ENCODE measurements around the gene TAMALIN.

GRCh38 chr12:52035190-52035589 lies 28.4 kb downstream of the TAMALIN start:
- no peak for TF ChIP-seq POLR2A (IDR thresholded peaks at IDR 0.05)
- TF ChIP-seq, protein P1, sequence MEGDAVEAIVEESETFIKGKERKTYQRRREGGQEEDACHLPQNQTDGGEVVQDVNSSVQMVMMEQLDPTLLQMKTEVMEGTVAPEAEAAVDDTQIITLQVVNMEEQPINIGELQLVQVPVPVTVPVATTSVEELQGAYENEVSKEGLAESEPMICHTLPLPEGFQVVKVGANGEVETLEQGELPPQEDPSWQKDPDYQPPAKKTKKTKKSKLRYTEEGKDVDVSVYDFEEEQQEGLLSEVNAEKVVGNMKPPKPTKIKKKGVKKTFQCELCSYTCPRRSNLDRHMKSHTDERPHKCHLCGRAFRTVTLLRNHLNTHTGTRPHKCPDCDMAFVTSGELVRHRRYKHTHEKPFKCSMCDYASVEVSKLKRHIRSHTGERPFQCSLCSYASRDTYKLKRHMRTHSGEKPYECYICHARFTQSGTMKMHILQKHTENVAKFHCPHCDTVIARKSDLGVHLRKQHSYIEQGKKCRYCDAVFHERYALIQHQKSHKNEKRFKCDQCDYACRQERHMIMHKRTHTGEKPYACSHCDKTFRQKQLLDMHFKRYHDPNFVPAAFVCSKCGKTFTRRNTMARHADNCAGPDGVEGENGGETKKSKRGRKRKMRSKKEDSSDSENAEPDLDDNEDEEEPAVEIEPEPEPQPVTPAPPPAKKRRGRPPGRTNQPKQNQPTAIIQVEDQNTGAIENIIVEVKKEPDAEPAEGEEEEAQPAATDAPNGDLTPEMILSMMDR (IDR thresholded peaks at IDR 0.05): no peak

Measured in esophagus squamous epithelium (tissue), 4 donors.